ENCODE results near the gene PPT2. TPM values are rescaled to one million over a fixed set of nuclear protein-coding genes. Genes with fewer than 3 reads are reported as not detected.

PPT2 gene
- total and polyA plus RNA-seq, 2 of the 13 experiments (the other 11 are each of a cell fraction or from before 2014, with no cell fraction given): 39.2 to 61.8 TPM

GRCh38 chr6:32195902-32196681, 42.2 kb downstream of the PPT2 start (continued):
- TF ChIP-seq ZNF598 (CRISPR knock-in tag; IDR thresholded peaks at IDR 0.05; ENCODE audit: borderline replicate concordance) (peak; percentile 92), ZFP41 (CRISPR knock-in tag; IDR thresholded peaks at IDR 0.05; ENCODE audit: borderline replicate concordance) (peak; percentile 65; the same call in 1 of the 2 replicates), ZNF512B (CRISPR knock-in tag; IDR thresholded peaks at IDR 0.05; ENCODE audit: borderline replicate concordance) (no peak; the same call in 1 of the 2 replicates), NFE2L1 (CRISPR knock-in tag; IDR thresholded peaks at IDR 0.05; ENCODE audit: borderline replicate concordance) (peak; percentile 82; the same call in 1 of the 2 replicates), REXO4 (CRISPR knock-in tag; IDR thresholded peaks at IDR 0.05; ENCODE audit: borderline replicate concordance) (no peak), REL (CRISPR knock-in tag; conservative IDR thresholded peaks at IDR 0.05) (peak; percentile 79; the same call in 1 of the 2 replicates), THRA (CRISPR knock-in tag; IDR thresholded peaks at IDR 0.05; ENCODE audit: borderline replicate concordance) (peak; percentile 58; the same call in 1 of the 2 replicates), NFAT5 (CRISPR knock-in tag; IDR thresholded peaks at IDR 0.05) (no peak), ZNF703 (CRISPR knock-in tag; IDR thresholded peaks at IDR 0.05; ENCODE audit: borderline replicate concordance) (no peak), ZNF558 (CRISPR knock-in tag; IDR thresholded peaks at IDR 0.05; ENCODE audit: borderline replicate concordance) (no peak; the same call in 1 of the 2 replicates), ZNF180 (CRISPR knock-in tag; IDR thresholded peaks at IDR 0.05; ENCODE audit: borderline replicate concordance, low read depth) (peak; percentile 4; the same call in 1 of the 2 replicates), CEBPZ (IDR thresholded peaks at IDR 0.05; ENCODE audit: low read length) (no peak), ZNF207 (IDR thresholded peaks at IDR 0.05; ENCODE audit: borderline replicate concordance) (no peak), ZNF33A (CRISPR knock-in tag; IDR thresholded peaks at IDR 0.05; ENCODE audit: borderline replicate concordance) (no peak)
